H9 (cell line): ENCODE data around the gene ERP44. TPM values are rescaled to one million over a fixed set of nuclear protein-coding genes. Genes with fewer than 3 reads are reported as not detected.

Experiments
- DNase-seq: peaks from one replicate; pipeline ENCODE4 v3.0.0-alpha.2; 2017
- H2AFZ ChIP-seq: one replicate; pipeline ENCODE4 v1.6.1; 2013; ENCODE audit warnings: mild to moderate bottlenecking, low read length, control low read depth, moderate library complexity
- H2AK5ac ChIP-seq: 2 replicates; pipeline ENCODE4 v1.6.1; 2013; ENCODE audit warnings: low read length, control low read depth, mixed read lengths; ENCODE audit not compliant: insufficient read length
- H2BK120ac ChIP-seq: one replicate; pipeline ENCODE4 v1.6.1; 2013; ENCODE audit warnings: low read depth, mild to moderate bottlenecking, low read length, control low read depth, inconsistent platforms; ENCODE audit not compliant: poor library complexity, severe bottlenecking
- H2BK12ac ChIP-seq: 2 replicates; pipeline ENCODE4 v1.6.1; 2013; ENCODE audit warnings: low read length, control low read depth, mixed read lengths, low read depth; ENCODE audit not compliant: insufficient read length
- H2BK15ac ChIP-seq: 2 replicates; pipeline ENCODE4 v1.6.1; 2013; ENCODE audit warnings: low read depth, low read length, control low read depth
- H2BK20ac ChIP-seq: one replicate; pipeline ENCODE4 v1.6.1; 2013; ENCODE audit warnings: low read depth, mild to moderate bottlenecking, low read length, control low read depth, inconsistent platforms; ENCODE audit not compliant: poor library complexity, severe bottlenecking
- H2BK5ac ChIP-seq: 2 replicates; pipeline ENCODE4 v1.6.1; 2013; ENCODE audit warnings: low read length, control low read depth, mixed read lengths; ENCODE audit not compliant: insufficient read length
- H3K14ac ChIP-seq: 2 replicates; pipeline ENCODE4 v1.6.1; 2013; ENCODE audit warnings: low read length, control low read depth; ENCODE audit not compliant: insufficient read depth
- H3K18ac ChIP-seq: 2 replicates; pipeline ENCODE4 v1.6.1; 2013; ENCODE audit warnings: low read depth, mild to moderate bottlenecking, mixed read lengths, low read length, control low read depth; ENCODE audit not compliant: insufficient read length
- H3K23ac ChIP-seq: 2 replicates; pipeline ENCODE4 v1.6.1; 2013; ENCODE audit warnings: low read length, control low read depth, mixed read lengths, low read depth; ENCODE audit not compliant: insufficient read length
- H3K23me2 ChIP-seq: 2 replicates; pipeline ENCODE4 v1.6.1; 2013; ENCODE audit warnings: low read depth, mild to moderate bottlenecking, mixed read lengths, low read length, control low read depth; ENCODE audit not compliant: insufficient read length, poor library complexity, severe bottlenecking
- H3K27ac ChIP-seq: 2 replicates; pipeline ENCODE4 v1.5.1; 2013; ENCODE audit warnings: low read length, control low read depth, mixed read lengths, low read depth; ENCODE audit not compliant: insufficient read length
- H3K27me3 ChIP-seq: 2 replicates; pipeline ENCODE4 v1.6.1; 2013; ENCODE audit warnings: low read length, control low read depth, inconsistent platforms; ENCODE audit not compliant: insufficient read depth
- H3K4ac ChIP-seq: 2 replicates; pipeline ENCODE4 v1.6.1; 2013; ENCODE audit warnings: low read depth, mild to moderate bottlenecking, control low read depth, inconsistent platforms, low read length, moderate library complexity
- H3K4me1 ChIP-seq: 2 replicates; pipeline ENCODE4 v1.6.1; 2013; ENCODE audit warnings: low read length, control low read depth, inconsistent platforms; ENCODE audit not compliant: insufficient read depth
- H3K4me2 ChIP-seq: 2 replicates; pipeline ENCODE4 v1.6.1; 2013; ENCODE audit warnings: low read length, control low read depth, mixed read lengths; ENCODE audit not compliant: insufficient read length, insufficient read depth
- H3K56ac ChIP-seq: 2 replicates; pipeline ENCODE4 v1.6.1; 2013; ENCODE audit warnings: low read depth, mild to moderate bottlenecking, mixed read lengths, low read length, control low read depth; ENCODE audit not compliant: insufficient read length
- H3K79me1 ChIP-seq: 2 replicates; pipeline ENCODE4 v1.6.1; 2013; ENCODE audit warnings: low read depth, mild to moderate bottlenecking, moderate library complexity, low read length, control low read depth, inconsistent platforms; ENCODE audit not compliant: insufficient read depth, poor library complexity, severe bottlenecking
- H3K79me2 ChIP-seq: 2 replicates; pipeline ENCODE4 v1.6.1; 2013; ENCODE audit warnings: low read length, control low read depth, inconsistent platforms; ENCODE audit not compliant: insufficient read depth
- H3K9ac ChIP-seq: 2 replicates; pipeline ENCODE4 v1.6.1; 2013; ENCODE audit warnings: low read length, control low read depth, mixed read lengths; ENCODE audit not compliant: insufficient read length; ENCODE audit errors: extremely low read depth
- H3K9me3 ChIP-seq: one replicate; pipeline ENCODE4 v1.6.1; 2013; ENCODE audit warnings: low read depth, low read length, inconsistent platforms; ENCODE audit not compliant: control insufficient read depth
- H3T11ph ChIP-seq: one replicate; pipeline ENCODE4 v1.6.1; 2013; ENCODE audit warnings: mild to moderate bottlenecking, low read length, control low read depth, inconsistent platforms
- H4K20me1 ChIP-seq: one replicate; pipeline ENCODE4 v1.6.1; 2013; ENCODE audit not compliant: control insufficient read depth, insufficient read length, insufficient read depth
- H4K5ac ChIP-seq: 2 replicates; pipeline ENCODE4 v1.6.1; 2013; ENCODE audit warnings: low read depth, mild to moderate bottlenecking, mixed read lengths, low read length, control low read depth; ENCODE audit not compliant: insufficient read length
- H4K8ac ChIP-seq: replicated peaks from 2 replicates; pipeline ENCODE4 v1.6.1; 2013; ENCODE audit warnings: low read length, control low read depth, mixed read lengths, low read depth; ENCODE audit not compliant: insufficient read length
- H4K91ac ChIP-seq: 2 replicates; pipeline ENCODE4 v1.6.1; 2013; ENCODE audit warnings: low read depth, mild to moderate bottlenecking, moderate library complexity, mixed read lengths, low read length, control low read depth; ENCODE audit not compliant: insufficient read length
- H3K27ac Mint-ChIP-seq, 3 experiments: 2 replicates in 2 of 3; 3 replicates in 1 of 3; pipeline ENCODE4 v1.8.0; 2020 to 2021; ENCODE audit warnings: mixed read lengths in 3 of 3, mild to moderate bottlenecking in 1 of 3, moderate library complexity in 1 of 3
- H3K27me3 Mint-ChIP-seq: 2 replicates; pipeline ENCODE4 v1.8.0; 2021; ENCODE audit warnings: low read depth, mild to moderate bottlenecking, moderate library complexity, mixed read lengths
- H3K36me3 Mint-ChIP-seq, 3 experiments: 2 replicates in 2 of 3; 3 replicates in 1 of 3; pipeline ENCODE4 v1.8.0; 2020 to 2021; ENCODE audit warnings: low read depth in 3 of 3, mixed read lengths in 3 of 3; ENCODE audit not compliant: insufficient read depth in 1 of 3
- H3K4me1 Mint-ChIP-seq, 2 experiments: 2 replicates each; pipeline ENCODE4 v1.8.0; 2020; ENCODE audit warnings: mixed read lengths in 2 of 2
- H3K4me3 Mint-ChIP-seq, 2 experiments: 2 replicates in 1 of 2; 3 replicates in 1 of 2; pipeline ENCODE4 v1.8.0; 2020 to 2021; ENCODE audit warnings: mild to moderate bottlenecking in 2 of 2, mixed read lengths in 2 of 2, moderate library complexity in 1 of 2
- H3K9me3 Mint-ChIP-seq, 2 experiments: 2 replicates in 1 of 2; 3 replicates in 1 of 2; pipeline ENCODE4 v1.8.0; 2020; ENCODE audit warnings: mild to moderate bottlenecking in 2 of 2, mixed read lengths in 2 of 2, moderate library complexity in 1 of 2
- CTCF ChIP-seq: fragments of 200-600 bp; sonication (generic); conservative IDR thresholded peaks from 3 replicates; pipeline ENCODE4 v1.8.0; 2021; ENCODE audit warnings: antibody characterized with exemption, mild to moderate bottlenecking
- WGBS: extraction: QIAGEN DNeasy Blood & Tissue Kit; methylation state at CpG from one replicate; pipeline ENCODE4 v1.1.7; 2013; ENCODE audit warnings: missing lambda C conversion rate, low lambda C conversion rate, mixed read lengths; ENCODE audit not compliant: insufficient read length; ENCODE audit errors: extremely low coverage; 5-methylcytosine and 5-hydroxymethylcytosine counted together
- total RNA-seq: library from RNA; stranded (reverse); gene quantifications from 2 replicates; pipeline ENCODE4 v1.2.1, GENCODE V29; 2021

ERP44 gene
- total RNA-seq, 1 experiment from 2014 or later = 15.4 TPM

- H3K4ac ChIP-seq = no peak overlapping the region
- no peaks in the 10 kb centered on the region for H4K20me1 ChIP-seq
- H3K9ac ChIP-seq = no peak overlapping the region
- H2BK15ac ChIP-seq = no peak overlapping the region
- no peaks in the 10 kb centered on the region for H3K79me1 ChIP-seq
- no peak for TF ChIP-seq CTCF
- no peak overlapping the region for H4K8ac ChIP-seq
- Mint-ChIP-seq H3K4me3 (no peak overlapping the region), H3K9me3 (peaks cover 18 to 19% of the 10 kb centered on the region in 2 experiments; a peak in 4 of 5 replicates), H3K36me3 (peaks cover 9 to 16% (median 13%) of the 10 kb centered on the region in 3 experiments; a peak in 6 of 7 replicates), H3K27me3 (0 out of 2 replicates have a peak, but pooled peaks cover 4% of the 10 kb centered on the region), H3K27ac (no peak overlapping the region), H3K4me1 (peaks cover 12 to 17% of the 10 kb centered on the region in 2 experiments)
- H2BK20ac ChIP-seq = no peak overlapping the region
- no peak overlapping the region for H3K14ac ChIP-seq
- H4K91ac ChIP-seq = no peak overlapping the region
- H3K79me2 ChIP-seq = no peaks in the 10 kb centered on the region
- H3K18ac ChIP-seq = no peak overlapping the region
- no peak overlapping the region for H2BK5ac ChIP-seq
- WGBS = no CpG with 5 or more reads among the region's 2 CpGs
- no peaks in the 10 kb centered on the region for H3K4me1 ChIP-seq
- no peak overlapping the region for H3K27ac ChIP-seq
- no peaks in the 10 kb centered on the region for H3K27me3 ChIP-seq
- no peak overlapping the region for H2AFZ ChIP-seq
- no peak overlapping the region for H3K23ac ChIP-seq
- H2BK120ac ChIP-seq = no peak overlapping the region
- no peak overlapping the region for H2AK5ac ChIP-seq
- no peak overlapping the region for H3T11ph ChIP-seq
- no peak overlapping the region for H4K5ac ChIP-seq
- no peaks in the 10 kb centered on the region for H3K23me2 ChIP-seq
- H3K56ac ChIP-seq = no peak overlapping the region
- no peak overlapping the region for H2BK12ac ChIP-seq
- DNase-seq = no peak
- no peaks in the 10 kb centered on the region for H3K9me3 ChIP-seq
- H3K4me2 ChIP-seq = no peak overlapping the region
Measured at GRCh38 chr9:100066539-100066938, 32.3 kb downstream of the ERP44 start.
